NCI-H748 treated with DMSO at 0.1 percent for 48 hours (cell line): ENCODE results near the gene ADRA2B.

ENCODE experiments used
- DNase-seq: peaks from one replicate; lab custom pipeline; 2025; lab: John Stamatoyannopoulos, UW

ADRA2B gene

DNA sequence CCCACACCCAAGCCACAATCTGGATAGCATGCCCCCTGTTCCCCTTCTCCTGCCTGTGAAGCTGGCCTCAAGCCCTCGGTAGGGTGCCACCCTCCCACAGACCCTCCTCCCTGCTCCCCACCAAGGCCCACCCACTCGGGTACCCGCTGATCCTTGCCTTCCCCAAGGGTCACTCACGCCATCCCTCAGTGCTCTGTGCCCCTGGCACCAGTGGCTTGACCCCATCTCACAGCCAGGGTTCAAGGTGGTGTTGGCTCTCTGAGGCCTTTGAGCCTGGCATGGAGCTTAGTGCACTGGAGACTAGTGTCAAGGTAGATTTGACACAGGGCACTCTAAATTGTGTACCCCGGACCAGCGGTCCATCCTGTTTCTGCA, 11.9 kb downstream of the ADRA2B start:
- DNase-seq = no peak

DNA sequence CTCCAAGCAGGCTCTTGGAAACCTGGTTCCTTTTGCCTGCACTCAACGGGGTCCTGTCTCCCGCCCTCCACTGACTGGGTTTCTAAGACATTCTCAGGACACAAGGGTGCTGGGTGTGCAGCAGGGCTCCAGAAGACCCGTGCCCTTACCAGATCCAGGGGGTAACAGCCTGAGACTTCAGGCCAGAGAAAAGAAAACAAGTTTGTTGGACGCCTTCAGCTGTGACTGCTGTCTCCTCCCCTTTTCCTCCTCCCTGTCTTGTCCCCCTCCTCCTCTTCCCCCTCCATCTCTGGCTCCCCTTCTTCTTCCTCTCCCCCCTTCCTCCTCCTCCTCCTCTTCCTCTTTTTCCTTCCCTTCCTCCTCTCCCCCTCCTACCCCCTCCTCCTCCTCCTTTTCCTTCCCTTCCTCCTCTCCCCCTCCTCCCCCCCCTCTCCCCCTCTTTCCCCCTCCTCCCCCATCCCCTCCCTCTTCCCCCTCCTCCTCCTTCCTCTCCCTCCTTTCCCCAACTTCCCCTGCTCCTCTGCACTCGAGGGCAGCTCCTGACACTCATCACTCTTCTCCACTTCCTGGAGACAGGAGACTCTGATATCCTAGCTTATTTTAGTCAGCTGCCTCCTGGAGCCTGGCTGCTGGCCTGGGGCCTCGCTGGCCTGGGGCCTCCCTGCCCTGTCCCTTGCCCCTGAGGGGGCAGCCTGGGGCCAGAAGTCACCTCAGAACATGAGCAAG, 12.4 kb downstream of the ADRA2B start:
- no peak for DNase-seq

GRCh38 chr2:96103187-96103601, 13.2 kb downstream of the ADRA2B start:
- DNase-seq = no peak

DNA sequence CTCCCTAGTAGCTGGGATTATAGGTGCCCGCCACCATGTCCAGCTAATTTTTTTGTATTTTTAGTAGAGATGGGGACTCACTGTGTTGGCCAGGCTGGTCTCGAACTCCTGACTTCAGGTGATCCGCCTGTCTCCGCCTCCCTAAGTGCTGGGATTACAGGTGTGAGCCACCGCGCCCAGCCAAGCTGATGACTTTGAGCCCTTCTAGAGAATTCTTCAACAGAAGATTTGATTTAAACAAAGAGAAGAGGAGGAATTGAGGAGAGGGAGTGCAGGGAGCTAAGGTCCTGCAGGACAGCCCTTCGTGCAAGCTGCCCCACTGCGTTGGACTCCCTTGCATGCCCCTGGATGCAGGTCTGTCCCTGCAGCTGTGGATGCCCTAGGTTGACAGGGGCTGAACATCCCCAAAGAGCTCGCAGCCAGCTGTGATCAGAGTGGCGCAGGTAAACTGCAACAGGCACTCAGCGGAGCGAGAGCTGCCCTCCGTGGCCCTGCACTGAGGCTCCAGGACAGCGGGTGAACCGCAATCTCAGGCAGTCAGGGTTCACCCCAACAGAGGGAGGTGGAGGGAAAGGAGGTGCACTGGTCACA, 13.7 kb downstream of the ADRA2B start:
- no peak for DNase-seq

GRCh38 chr2:96100893-96101304, 15.5 kb downstream of the ADRA2B start:
- no peak for DNase-seq

DNA sequence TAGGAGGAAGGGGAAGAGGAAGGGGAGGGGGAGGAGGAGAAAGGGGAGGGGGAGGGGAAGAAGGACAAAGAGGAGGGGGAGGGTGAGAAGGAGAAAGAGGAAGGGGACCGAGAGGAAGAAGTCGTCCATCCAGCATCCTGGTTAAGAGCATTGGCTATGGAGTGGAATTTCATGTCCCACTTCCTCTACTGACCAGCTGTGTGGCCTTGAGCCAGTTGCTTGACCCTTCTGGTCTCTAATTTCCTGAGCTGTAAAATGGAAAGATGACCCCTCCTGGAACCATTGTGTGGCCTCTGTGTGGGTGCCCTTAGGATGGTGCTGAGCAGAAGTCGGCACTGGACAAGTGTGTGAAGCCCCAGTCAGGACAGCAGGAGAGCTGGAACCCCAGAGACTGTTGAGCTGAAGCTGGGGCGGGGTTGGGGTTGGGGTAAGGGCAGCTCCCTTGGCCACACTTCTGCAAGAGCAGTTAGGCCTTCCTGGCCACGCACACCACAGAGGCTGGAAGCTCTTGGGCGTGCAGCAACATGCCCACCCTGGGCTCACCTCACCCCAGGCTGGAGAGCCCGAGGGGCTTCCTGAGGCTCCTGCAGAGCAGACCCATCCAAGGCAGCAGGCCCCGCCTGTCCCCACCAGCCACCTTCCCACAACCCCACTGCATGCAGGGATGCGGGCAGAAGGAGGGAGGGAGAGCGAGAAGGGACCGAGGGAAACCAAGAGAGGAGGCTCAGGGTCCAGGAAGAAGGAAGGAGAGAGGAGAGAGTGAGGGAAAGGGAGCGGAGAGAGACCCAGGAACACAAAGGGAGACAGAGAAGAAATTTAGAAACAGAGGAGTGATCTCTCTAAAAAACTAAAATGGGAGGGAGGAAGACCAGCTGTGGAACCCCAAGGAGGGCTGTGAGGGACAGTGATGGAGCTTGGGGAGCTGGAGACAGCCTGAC, 16.2 kb downstream of the ADRA2B start:
- DNase-seq = no peak

DNA sequence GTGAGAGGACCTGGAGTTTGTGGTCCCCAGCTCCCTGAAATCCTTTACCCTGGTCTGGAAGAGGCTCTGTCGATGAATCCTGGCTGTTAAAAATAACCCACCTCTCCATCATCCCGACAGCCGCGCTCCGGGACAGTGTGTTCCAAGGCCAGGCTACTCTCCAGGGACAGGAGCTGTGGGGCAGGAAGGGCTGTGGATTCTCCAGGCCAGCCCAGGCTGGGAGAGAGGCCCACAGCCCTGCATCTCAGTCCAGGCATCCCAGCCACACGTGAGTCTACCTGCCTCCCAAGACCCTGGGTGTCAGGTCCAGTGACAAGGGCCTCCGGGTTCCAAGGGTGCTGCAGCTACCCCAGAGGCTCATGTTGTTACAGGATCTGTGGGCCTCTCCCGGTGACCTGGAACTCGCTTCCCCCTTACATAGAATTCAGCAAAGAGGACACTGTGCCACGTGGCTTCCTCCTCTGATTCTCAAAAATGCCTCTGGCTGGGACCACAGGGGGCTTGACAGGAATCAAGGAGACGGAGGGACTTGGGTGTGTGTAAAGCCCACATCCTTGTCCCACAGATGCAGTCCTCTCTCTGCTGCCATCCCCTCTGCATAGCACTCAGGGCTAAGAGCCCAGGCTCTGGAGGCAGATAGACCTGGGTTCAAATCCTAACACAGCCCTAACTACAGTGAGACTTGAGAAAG, 17.3 kb downstream of the ADRA2B start:
- DNase-seq = no peak

DNA sequence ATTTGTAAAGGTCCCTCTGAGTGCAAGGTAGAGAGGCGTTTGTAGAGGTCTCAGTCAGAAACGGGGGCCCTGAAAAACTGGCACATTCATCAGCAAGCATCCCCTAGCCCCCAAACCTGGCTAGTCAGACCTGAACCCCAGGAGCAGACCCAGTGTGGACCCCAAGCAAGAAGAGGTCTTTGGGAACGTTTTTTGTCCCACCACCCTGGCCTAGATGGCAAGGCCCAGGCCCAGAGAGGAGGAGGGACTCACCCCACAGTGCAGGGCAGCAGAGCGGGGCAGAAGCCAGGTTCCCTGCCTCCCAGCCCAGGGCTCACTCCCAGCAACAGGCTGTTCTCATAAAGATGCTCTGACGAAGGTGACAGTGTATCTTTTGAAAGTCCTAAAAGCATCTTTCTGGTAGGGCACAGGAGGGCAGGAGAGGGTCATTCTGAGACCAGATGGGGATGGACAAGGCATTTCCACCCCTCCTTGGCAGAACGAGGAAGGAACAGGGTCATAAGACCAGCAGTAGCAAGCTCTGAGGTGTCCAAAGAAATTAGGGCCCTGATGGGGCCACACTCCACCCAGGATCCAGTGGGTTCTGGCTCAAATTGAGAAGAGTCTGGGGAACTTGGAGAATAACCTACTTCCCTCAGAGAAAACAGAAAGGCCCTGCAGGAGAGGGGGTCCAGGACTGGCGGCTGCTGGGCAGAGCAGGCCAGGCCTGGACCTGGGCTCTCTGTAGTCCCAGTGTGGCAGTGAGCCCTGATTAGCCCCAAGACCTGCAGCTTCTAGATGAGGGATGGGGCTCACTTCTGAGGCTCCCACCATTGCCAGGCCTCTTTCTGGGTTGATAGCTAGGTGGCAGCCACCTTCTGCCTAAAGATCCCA, 18.2 kb downstream of the ADRA2B start:
- DNase-seq = no peak

DNA sequence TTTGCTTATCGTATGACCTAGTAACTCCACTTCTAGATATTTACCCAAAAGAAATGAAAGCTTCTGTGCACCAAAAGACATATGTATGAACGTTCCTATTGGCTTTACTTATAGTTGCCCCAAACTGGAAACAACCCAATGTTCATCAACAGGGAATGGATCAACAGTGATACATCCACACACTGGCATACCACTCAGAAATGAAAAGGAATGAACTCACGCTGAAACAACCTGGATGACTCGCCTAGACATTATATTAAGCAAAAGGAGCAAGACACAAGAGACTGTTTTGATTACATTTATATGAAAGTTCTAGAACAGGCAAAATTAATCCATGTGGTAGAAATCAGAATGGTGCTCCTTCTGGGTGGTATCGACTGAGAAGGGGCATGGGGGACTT, 18.9 kb downstream of the ADRA2B start:
- DNase-seq = no peak

DNA sequence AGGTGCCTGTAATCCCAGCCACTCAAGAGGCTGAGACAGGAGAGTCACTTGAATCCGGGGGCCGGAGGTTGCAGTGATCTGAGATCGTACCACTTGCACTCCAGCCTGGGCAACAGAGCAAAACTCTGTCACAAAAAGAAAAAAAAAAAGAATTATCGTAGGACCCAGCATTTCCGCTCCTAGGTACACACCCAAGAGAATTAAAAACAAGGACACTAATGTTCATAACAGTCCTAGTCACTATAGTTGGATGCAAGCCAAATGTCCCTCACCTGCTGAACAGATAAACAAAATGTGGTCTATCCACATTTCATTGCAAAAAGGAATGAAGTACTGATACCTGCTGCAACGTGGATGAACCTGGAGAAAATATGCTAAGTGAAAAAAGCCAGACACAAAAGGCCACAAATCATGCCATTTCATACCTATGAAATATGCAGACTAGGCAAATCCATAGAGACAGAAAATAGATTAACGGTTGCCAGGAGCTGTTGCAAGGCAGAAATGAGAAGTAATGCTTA, 21.2 kb downstream of the ADRA2B start:
- DNase-seq = peak; percentile 36

GRCh38 chr2:96093528-96093927, 22.8 kb downstream of the ADRA2B start:
- DNase-seq = no peak

DNA sequence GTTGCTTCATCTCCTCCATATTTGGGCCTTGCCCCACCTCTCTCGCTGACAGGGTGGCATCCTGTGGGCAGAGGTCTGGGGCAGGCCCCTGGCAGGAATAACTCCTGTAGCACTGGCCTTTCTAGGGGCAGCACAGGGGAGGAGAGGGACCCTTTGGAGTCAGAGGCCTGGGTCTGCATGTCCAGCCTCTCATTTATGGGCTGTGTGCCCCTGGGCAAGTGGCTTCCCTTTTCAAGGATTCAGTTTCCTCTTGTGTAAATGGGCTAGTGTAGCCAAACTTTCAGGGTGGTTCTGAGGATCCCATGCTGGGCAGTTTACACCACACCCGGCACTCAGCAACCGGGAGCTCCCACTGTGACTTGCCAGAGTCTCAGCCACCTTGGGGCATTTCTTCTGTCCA, 23.4 kb downstream of the ADRA2B start:
- DNase-seq = no peak

GRCh38 chr2:96092573-96092877, 23.8 kb downstream of the ADRA2B start:
- no peak for DNase-seq

- DNase-seq = no peak
Measured at GRCh38 chr2:96091711-96092572, 24.4 kb downstream of the ADRA2B start.

GRCh38 chr2:96091141-96091710, 25.1 kb downstream of the ADRA2B start:
- no peak for DNase-seq

GRCh38 chr2:96090196-96090926, 26.0 kb downstream of the ADRA2B start:
- DNase-seq = no peak

- DNase-seq = no peak
Measured at GRCh38 chr2:96089356-96090195, 26.8 kb downstream of the ADRA2B start.
